GM12878 (cell line): ENCODE results near the gene SETD1A. TPM values are rescaled to one million over a fixed set of nuclear protein-coding genes. Genes with fewer than 3 reads are reported as not detected.

Source experiments
- ATAC-seq: fragments of 200-7000 bp; cut with Tn5 transposase; 3 replicates; pipeline ENCODE4 v1.9.1; 2020; ENCODE audit warnings: mild to moderate bottlenecking, moderate library complexity
- BruUV-seq: library from RNA; stranded (reverse); fragments of 400-500 nt; replicated peaks from 2 replicates; lab custom pipeline; 2021; lab: Mats Ljungman, UMichigan
- CTCF ChIA-PET: fragments of 300-600 bp; sonication (Branson Sonifier 250); formaldehyde crosslinking; extraction: SDS; loops from one replicate; lab custom pipeline; 2021; ENCODE audit warnings: inconsistent platforms; lab: Yijun Ruan, JAX
- POLR2A ChIA-PET: fragments of 350-600 bp; formaldehyde crosslinking; extraction: SDS; loops from one replicate; lab custom pipeline; 2021; ENCODE audit warnings: inconsistent platforms; lab: Charles Lee
- RAD21 ChIA-PET: fragments of 300-600 bp; sonication (Branson Sonifier 250); formaldehyde crosslinking; loops from one replicate; lab custom pipeline; 2023; ENCODE audit warnings: antibody characterized with exemption; ENCODE audit not compliant: unreplicated experiment; lab: Charles Lee
- SMC1A ChIA-PET: fragments of 300-600 bp; sonication (Branson Sonifier 250); formaldehyde crosslinking; loops from one replicate; lab custom pipeline; 2023; ENCODE audit not compliant: unreplicated experiment, uncharacterized antibody; lab: Charles Lee
- DNase-seq: peaks from one replicate; pipeline ENCODE4 v3.0.0-alpha.2; 2011; ENCODE audit warnings: low read depth, low spot score
- FAIRE-seq: peaks from 3 replicates; lab custom pipeline; 2011; peaks lifted over from hg19 to GRCh38; lab: Jason Lieb, UNC
- H2AFZ ChIP-seq: 2 replicates; pipeline ENCODE4 v1.6.0; 2011; ENCODE audit warnings: low read depth, low read length, control low read depth; ENCODE audit not compliant: control insufficient read depth
- H3K27ac ChIP-seq: 2 replicates; pipeline ENCODE4 v1.5.1; 2011; ENCODE audit warnings: control low read depth; ENCODE audit not compliant: control insufficient read depth, insufficient read depth
- H3K27me3 ChIP-seq, 2 experiments: replicated peaks in 1 of 2; 2 replicates each; pipeline versions ENCODE4 v1.6.0 to v1.6.1; 2011; ENCODE audit warnings: low read length in 1 of 2; ENCODE audit not compliant: control insufficient read depth in 2 of 2, insufficient read depth in 2 of 2
- H3K36me3 ChIP-seq, 2 experiments: 2 replicates each; pipeline ENCODE4 v1.5.1; 2011; ENCODE audit warnings: low read length in 1 of 2; ENCODE audit not compliant: control insufficient read depth in 2 of 2, insufficient read depth in 2 of 2
- H3K4me1 ChIP-seq: 2 replicates; pipeline ENCODE4 v1.6.1; 2011; ENCODE audit warnings: mild to moderate bottlenecking, low read length, moderate library complexity, mixed read lengths; ENCODE audit not compliant: control insufficient read depth, insufficient read depth
- H3K4me2 ChIP-seq: 2 replicates; pipeline ENCODE4 v1.6.0; 2011; ENCODE audit warnings: control low read depth; ENCODE audit not compliant: control insufficient read depth, insufficient read depth
- H3K4me3 ChIP-seq: fragments of 200-600 bp; sonication (generic); 2 replicates; pipeline ENCODE4 v1.5.1; 2016
- H3K79me2 ChIP-seq: 2 replicates; pipeline ENCODE4 v1.6.0; 2011; ENCODE audit warnings: low read length; ENCODE audit not compliant: control insufficient read depth, insufficient read depth
- H3K9ac ChIP-seq: 2 replicates; pipeline ENCODE4 v1.8.0; 2011; ENCODE audit warnings: low read length, control low read depth, mixed read lengths; ENCODE audit not compliant: control insufficient read depth, insufficient read depth
- H3K9me3 ChIP-seq: replicated peaks from 3 replicates; pipeline ENCODE4 v1.5.1; 2011; ENCODE audit warnings: mild to moderate bottlenecking, low read length; ENCODE audit not compliant: control insufficient read depth, insufficient read depth
- H4K20me1 ChIP-seq: 2 replicates; pipeline ENCODE4 v1.6.0; 2011; ENCODE audit not compliant: control insufficient read depth, insufficient read depth
- ATF3 ChIP-seq: IDR thresholded peaks from 2 replicates; pipeline ENCODE4 v1.6.1; 2011; ENCODE audit warnings: low read depth, mild to moderate bottlenecking, low read length, moderate library complexity, borderline replicate concordance; ENCODE audit errors: extremely low read depth
- ATF7 ChIP-seq: fragments of 450-650 bp; IDR thresholded peaks from 2 replicates; pipeline ENCODE4 v1.6.1; 2016; ENCODE audit warnings: low read depth, mild to moderate bottlenecking
- CBX5 ChIP-seq: sonication (generic); IDR thresholded peaks from 2 replicates; pipeline ENCODE4 v1.6.1; 2016; ENCODE audit warnings: low read depth, moderate library complexity, mild to moderate bottlenecking, inconsistent platforms
- CEBPZ ChIP-seq: fragments of 150-350 bp; IDR thresholded peaks from 2 replicates; pipeline ENCODE4 v1.6.1; 2016; ENCODE audit warnings: low read depth, low read length
- EGR1 ChIP-seq, 2 experiments: IDR thresholded peaks; 1 replicate in 1 of 2; 2 replicates in 1 of 2; pipeline ENCODE4 v1.6.1; 2011 to 2012; ENCODE audit warnings: low read depth in 2 of 2, low read length in 2 of 2, borderline replicate concordance in 1 of 2, mild to moderate bottlenecking in 1 of 2, moderate library complexity in 1 of 2
- EZH2 ChIP-seq: IDR thresholded peaks from 2 replicates; pipeline ENCODE4 v1.6.1; 2012; ENCODE audit warnings: low read depth, mild to moderate bottlenecking, control low read depth, inconsistent platforms, low read length, borderline replicate concordance; ENCODE audit not compliant: control insufficient read depth
- FOXM1 ChIP-seq: IDR thresholded peaks from 2 replicates; pipeline ENCODE4 v1.6.1; 2012; ENCODE audit warnings: low read depth, mild to moderate bottlenecking, inconsistent platforms, low read length, moderate library complexity
- HCFC1 ChIP-seq: fragments of 150-350 bp; IDR thresholded peaks from 2 replicates; pipeline ENCODE4 v1.6.1; 2014; ENCODE audit warnings: low read length
- HDGF ChIP-seq: fragments of 450-650 bp; IDR thresholded peaks from 2 replicates; pipeline ENCODE4 v1.6.1; 2016; ENCODE audit warnings: antibody characterized with exemption
- MEF2B ChIP-seq: fragments of 450-650 bp; IDR thresholded peaks from 2 replicates; pipeline ENCODE4 v1.6.1; 2018; ENCODE audit warnings: mild to moderate bottlenecking, moderate library complexity; ENCODE audit not compliant: partially characterized antibody, poor library complexity, severe bottlenecking
- NR2F1 ChIP-seq: fragments of 450-650 bp; conservative IDR thresholded peaks from 2 replicates; pipeline ENCODE4 v1.6.1; 2017; ENCODE audit warnings: mild to moderate bottlenecking
- POLR2AphosphoS2 ChIP-seq: IDR thresholded peaks from 2 replicates; pipeline ENCODE4 v1.6.1; 2011; ENCODE audit warnings: low read depth, mild to moderate bottlenecking, low read length, improper control_type of control experiment, moderate library complexity
- RB1 ChIP-seq: fragments of 450-650 bp; formaldehyde crosslinking; IDR thresholded peaks from 2 replicates; pipeline ENCODE4 v1.6.1; 2017; ENCODE audit warnings: mild to moderate bottlenecking, borderline replicate concordance
- SP1 ChIP-seq: IDR thresholded peaks from one replicate; pipeline ENCODE4 v1.6.1; 2011; ENCODE audit warnings: low read depth, low read length
- USF2 ChIP-seq: IDR thresholded peaks from 2 replicates; pipeline ENCODE4 v1.6.1; 2011; ENCODE audit warnings: low read depth, low read length, improper control_type of control experiment, borderline replicate concordance
- ZNF274 ChIP-seq: IDR thresholded peaks from one replicate; pipeline ENCODE4 v1.8.0; 2011; ENCODE audit not compliant: insufficient read length, insufficient read depth
- WGBS: methylation state at CpG from one replicate; pipeline ENCODE4 v1.1.6; 2016; ENCODE audit warnings: low lambda C conversion rate; ENCODE audit not compliant: insufficient replicate concordance, insufficient coverage; ENCODE audit errors: missing lambda C conversion rate; 5-methylcytosine and 5-hydroxymethylcytosine counted together
- in situ Hi-C: fragments of 300-500 bp; cut with MboI; formaldehyde crosslinking; loops from 9 replicates; pipeline ENCODE4 v1.14.3; 2018; ENCODE audit warnings: mixed read lengths
- intact Hi-C: fragments of 100-400 bp; cut with micrococcal nuclease; formaldehyde crosslinking; loops from one replicate; pipeline ENCODE4 v1.14.2; 2022; ENCODE audit not compliant: unreplicated experiment
- polyA plus RNA-seq, 11 experiments: library from polyadenylated mRNA; depleted of rRNA in 4 of 11; unstranded in 6 of 11; stranded (reverse) in 5 of 11; fragments of >200 nt; fragmentation: Nextera tagmentation in 4 of 11; fragmentation: Illumina TruSeq in 1 of 11; extraction: Ambion mirVana in 4 of 11; extraction: Trizol in 1 of 11; gene quantifications; 1 replicate in 1 of 11; 2 replicates in 10 of 11; pipeline versions ENCODE4 v1.2.1 to v1.2.3, GENCODE V29; 2011 to 2016; ENCODE audit warnings: inconsistent platforms in 2 of 11, missing spikeins in 2 of 11, low read depth in 1 of 11
- total RNA-seq, 4 experiments: library from RNA; depleted of rRNA in 3 of 4; stranded (reverse); fragments of >200 nt in 3 of 4; fragmentation: Illumina TruSeq in 1 of 4; extraction: Trizol in 1 of 4; gene quantifications; 2 replicates each; pipeline versions ENCODE4 v1.2.1 to v1.2.3, GENCODE V29; 2013 to 2021

SETD1A gene
- total and polyA plus RNA-seq, 10 of the 15 experiments (the other 5 are each of a cell fraction or from before 2014, with no cell fraction given), result 0.02 to 25.9 (median 4.9) TPM

GRCh38 chr16:31031276-31031675, 73.7 kb downstream of the SETD1A start (continued):
- TF ChIP-seq ZNF274 (no peak), CEBPZ (no peak), HCFC1 (no peak), NR2F1 (no peak), EGR1 (IDR thresholded peaks at IDR 0.05; ENCODE audit: borderline replicate concordance in 1 of 2, low read depth in 2 of 2, low read length in 2 of 2) (no peak), CBX5 (no peak)

GRCh38 chr16:31032736-31033708, 75.5 kb downstream of the SETD1A start, which contains the start of gene STX4:
Gene STX4, plus strand, starts transcription at chr16:31033558. Its CDS starts 248 bp downstream, at chr16:31033806.
- Histone ChIP-seq H3K27ac (peak within 1 kb of the TSS; percentile 73), H4K20me1 (no peaks in the 10 kb centered on the region), H3K36me3 (peaks cover 0 to 5% of the 10 kb centered on the region in 2 experiments; a peak in 1 of 4 replicates), H3K4me1 (no peaks in the 10 kb centered on the region; the same call in 1 of the 2 replicates), H3K4me3 (peak within 1 kb of the TSS; percentile 86), H3K4me2 (peak within 1 kb of the TSS; percentile 85), H2AFZ (peak within 1 kb of the TSS; percentile 93), H3K79me2 (peaks cover 7% of the 10 kb centered on the region), H3K27me3 (no peaks in the 10 kb centered on the region), H3K9me3 (no peaks in the 10 kb centered on the region), H3K9ac (peak within 1 kb of the TSS; percentile 72)
- ATAC-seq (peak; percentile 87), DNase-seq (peak; percentile 97), FAIRE-seq (peak; percentile 93)
- ChIA-PET POLR2A (interaction anchor here (0.6 to 2.2 kb wide), 6 partner anchors 36 to 636 kb away, joined by 3 to 10 read pairs (median 4); partner anchors contain the start of genes VKORC1, ZNF646 and ZNF668), SMC1A (no interaction called here), CTCF (interaction anchor here (0.7 to 1.7 kb wide), 3 partner anchors 38 to 109 kb away, joined by 4 to 5 read pairs (median 4); partner anchors contain the start of gene HSD3B7), RAD21 (interaction anchor here (0.7 to 2.6 kb wide), 3 partner anchors 39 to 109 kb away, joined by 4 to 12 read pairs (median 5); partner anchors contain the start of genes ZNF646 and ZNF668)
- in situ Hi-C loops (no loop called here), intact Hi-C loops (loop anchor here (1.0 kb wide), 2 partner anchors 41 to 61 kb away; partner anchors contain the start of genes VKORC1, ZNF646 and ZNF668)
- BruUV-seq, result TSS peak; percentile 88
- 1% methylated on average over 74 of the region's 75 CpGs for WGBS
- TF ChIP-seq USF2 (peak; percentile 98), SP1 (peak; percentile 52), ATF3 (peak; percentile 93; the same call in 1 of the 2 replicates), FOXM1 (no peak), HDGF (no peak; the same call in none of the 2 replicates), RB1 (peak; percentile 93), MEF2B (peak; percentile 91), POLR2AphosphoS2 (peak; percentile 40; the same call in 1 of the 2 replicates), EZH2 (no peak), ATF7 (peak; percentile 99)
